Astrocyte of the hippocampus (primary cell): ENCODE measurements around the gene PNMT.

ENCODE experiments used
- DNase-seq: peaks from one replicate; pipeline ENCODE4 v3.0.0; 2011; ENCODE audit warnings: low read depth, low spot score

Gene PNMT, protein sequence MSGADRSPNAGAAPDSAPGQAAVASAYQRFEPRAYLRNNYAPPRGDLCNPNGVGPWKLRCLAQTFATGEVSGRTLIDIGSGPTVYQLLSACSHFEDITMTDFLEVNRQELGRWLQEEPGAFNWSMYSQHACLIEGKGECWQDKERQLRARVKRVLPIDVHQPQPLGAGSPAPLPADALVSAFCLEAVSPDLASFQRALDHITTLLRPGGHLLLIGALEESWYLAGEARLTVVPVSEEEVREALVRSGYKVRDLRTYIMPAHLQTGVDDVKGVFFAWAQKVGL

DNA sequence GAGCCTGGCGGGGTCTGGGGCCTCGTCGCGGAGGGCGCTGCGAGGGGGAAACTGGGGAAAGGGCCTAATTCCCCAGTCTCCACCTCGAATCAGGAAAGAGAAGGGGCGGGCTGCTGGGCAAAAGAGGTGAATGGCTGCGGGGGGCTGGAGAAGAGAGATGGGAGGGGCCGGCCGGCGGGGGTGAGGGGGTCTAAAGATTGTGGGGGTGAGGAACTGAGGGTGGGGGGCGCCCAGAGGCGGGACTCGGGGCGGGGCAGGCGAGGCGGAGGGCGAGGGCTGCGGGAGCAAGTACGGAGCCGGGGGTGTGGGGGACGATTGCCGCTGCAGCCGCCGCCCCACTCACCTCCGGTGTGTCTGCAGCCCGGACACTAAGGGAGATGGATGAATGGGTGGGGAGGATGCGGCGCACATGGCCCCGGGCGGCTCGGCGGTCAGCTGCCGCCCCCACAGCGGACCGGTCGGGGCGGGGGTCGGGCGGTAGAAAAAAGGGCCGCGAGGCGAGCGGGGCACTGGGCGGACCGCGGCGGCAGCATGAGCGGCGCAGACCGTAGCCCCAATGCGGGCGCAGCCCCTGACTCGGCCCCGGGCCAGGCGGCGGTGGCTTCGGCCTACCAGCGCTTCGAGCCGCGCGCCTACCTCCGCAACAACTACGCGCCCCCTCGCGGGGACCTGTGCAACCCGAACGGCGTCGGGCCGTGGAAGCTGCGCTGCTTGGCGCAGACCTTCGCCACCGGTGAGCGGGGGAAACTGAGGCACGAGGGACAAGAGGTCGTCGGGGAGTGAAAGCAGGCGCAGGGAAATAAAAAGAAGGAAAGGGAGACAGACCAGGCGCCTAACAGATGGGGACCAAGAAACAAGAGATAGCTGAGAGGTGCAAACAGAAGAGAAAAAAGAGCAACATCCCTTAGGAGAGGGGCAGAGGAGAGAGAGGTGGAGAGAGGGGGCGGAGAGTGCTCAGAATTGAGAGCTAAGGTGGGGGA lies at the start of gene PNMT:
Gene PNMT, plus strand, starts transcription at position 509 of the 980 bp plus-strand sequence. Its CDS starts 23 bp downstream, at position 532.
- DNase-seq = peak; percentile 81

DNA sequence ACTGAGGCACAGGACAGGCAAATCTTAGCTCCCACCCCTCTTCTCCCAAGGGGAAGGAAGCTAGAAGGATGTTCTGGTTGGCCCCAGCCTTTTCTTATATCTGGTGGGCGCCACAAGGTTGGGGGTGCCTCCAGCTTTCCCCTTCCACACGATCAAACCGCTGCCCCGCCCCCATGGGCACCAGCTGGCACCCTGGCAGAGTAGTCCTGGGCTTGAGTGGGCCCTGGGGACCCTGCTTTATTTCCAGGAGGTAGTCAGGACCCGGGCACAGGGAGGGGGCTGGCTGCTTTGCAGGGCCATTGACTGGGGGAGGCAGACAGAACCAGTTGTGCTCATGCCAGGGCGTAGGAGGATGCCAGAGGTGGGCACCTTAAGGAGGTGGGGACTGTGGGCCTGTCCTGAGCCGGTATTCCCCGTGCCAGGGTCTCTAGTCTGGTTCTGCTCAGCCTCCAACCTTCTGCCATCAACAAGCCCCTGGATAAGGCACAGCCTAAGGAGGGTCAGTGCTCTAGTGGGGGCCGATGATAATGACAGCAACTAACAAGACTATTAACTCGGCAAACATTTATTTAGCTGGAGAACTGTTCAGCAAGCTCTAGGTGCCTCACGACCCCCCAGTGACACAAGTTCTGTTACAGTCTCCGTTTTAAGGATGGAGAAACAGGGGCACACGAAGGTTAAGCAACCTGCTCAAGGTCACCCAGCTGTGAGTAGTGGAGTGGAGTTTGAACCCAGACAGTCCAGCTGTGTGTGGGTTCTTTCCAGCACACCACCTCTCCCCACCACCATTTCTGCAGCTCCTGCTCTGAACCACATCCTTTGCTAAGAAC lies 49.1 kb upstream of the PNMT start:
- no peak for DNase-seq

DNA sequence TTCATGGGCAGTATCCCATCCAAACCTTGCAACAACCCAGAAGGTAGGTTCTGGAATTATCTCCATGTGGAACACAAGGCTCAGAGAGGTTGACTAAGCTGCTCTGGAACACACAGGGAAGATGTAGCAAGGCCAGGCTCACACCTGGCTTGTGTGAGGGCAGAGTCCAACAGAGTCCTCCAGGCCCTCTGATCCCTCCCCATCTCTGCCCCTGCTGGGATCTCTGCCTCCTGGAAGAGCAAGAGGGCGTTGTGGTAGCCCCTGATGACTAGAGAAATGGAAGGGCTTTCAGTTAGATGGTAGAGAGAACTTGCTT lies 48.5 kb upstream of the PNMT start:
- no peak for DNase-seq

DNA sequence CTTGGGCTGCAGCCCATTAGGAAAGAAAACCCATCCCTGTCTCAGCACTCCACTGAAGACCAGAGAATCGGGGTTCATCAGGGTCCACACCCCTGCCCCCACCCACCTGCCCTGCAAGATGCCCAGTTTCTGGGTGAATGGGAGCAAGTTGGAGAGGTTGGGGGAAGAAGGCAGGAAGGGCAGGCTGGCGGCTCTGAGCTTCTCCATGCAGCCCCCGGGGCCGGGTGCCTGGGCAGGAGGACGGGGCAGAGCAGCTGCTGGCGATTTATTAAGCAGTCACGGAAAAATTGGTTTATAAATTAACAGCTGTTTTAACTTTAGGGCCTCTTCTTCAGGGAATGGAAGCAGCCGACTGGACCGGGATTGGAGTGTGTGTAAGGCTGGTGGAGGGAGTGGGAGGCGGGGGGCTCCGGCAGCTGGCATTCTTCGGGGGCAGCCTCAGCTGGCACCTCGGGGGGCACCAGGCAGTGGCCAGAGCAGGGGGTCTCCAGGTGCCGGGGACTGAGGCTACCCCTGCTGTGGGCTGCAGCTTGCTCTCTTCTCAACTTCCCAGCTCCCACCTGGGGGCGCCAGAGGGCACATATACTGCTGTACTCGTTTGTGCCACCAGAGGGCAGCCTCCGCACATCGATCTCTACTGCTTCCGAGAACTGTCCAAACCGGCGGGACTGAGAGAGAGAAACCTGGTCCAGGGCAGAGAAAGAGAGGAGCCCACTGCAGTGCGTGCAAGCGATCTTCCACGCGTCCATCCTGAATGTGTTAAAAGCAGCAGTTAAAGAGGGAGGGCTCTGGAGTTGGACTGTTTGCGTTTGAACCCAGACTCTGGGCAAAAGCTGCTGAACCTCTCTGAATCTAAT lies 46.5 kb upstream of the PNMT start:
- DNase-seq = peak; percentile 92

DNA sequence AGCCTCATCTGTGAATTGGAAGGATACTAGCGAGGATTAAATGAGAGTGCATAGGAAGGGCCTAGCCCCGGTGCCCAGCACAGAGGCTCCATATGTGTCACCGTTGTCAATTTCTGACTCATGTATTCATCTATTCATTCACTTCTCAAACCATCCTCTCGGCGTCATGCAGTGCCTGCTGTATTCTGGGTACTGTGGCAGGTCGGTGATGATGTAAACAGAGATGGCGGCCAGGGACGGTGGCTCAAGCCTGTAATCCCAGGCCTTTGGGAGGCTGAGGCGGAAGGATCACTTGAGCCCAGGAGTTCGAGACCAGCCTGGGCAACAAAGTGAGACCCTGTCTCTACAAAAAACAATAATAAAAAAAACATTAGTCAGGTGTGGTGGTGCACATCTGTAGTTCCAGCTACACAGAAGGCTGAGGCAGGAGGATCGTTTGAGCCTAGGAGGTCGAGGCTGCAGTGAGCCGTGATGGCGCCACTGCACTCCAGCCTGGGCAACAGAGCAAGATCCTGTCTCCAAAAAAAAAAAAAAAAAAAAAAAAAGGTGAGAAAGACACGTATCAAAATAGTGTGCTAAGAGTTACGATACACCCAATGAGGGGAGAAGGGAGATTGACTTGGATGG lies 45.8 kb upstream of the PNMT start:
- DNase-seq = no peak

DNA sequence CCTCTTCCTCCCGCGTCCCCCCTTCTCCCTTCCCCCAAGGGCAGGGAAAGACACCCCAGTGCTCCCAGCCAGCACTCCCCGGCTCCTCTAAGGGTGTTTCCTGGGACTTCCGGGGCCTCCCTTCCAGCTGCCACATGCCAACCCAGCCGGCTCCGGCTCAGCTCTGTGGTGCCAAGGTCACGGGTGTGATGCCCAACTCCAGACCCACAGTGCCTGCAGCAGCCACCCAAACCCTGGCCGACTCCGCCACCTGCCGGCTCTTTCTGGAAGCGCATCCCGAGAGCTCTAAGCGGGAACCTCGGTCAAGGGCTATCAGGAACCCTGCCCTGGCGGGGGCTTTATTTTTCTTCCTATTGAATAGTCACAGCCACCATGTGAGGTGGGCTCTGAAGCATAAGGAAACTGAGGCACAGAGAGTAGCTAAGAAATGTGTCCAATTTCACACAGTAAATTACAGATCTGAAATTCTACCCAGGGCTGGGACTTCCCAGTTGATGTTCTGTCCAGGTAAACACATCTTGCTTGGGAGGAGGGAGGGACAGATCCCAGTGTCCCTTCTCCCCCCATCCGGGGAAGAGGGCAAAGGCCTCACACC lies 44.8 kb upstream of the PNMT start:
- DNase-seq = peak; percentile 84

DNA sequence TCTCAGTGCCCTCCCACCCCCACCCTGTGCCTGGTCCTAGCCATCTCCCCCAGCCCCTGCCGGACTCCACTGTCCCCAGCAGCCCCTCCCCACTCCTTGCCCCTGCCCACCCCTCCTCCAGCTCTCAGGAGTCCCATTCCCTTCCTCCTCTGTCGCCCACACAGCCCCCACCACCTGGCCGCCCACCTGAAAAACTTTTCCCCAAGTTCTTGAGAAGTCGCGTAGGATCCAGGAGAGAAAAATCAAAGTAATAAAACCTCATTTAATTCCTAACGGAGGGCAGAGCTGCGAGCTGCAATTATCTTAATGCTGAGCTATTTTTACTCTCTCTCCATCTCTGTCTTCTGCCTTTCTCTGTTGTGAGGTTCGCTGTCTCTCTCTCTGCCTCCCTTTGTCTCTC lies 43.9 kb upstream of the PNMT start:
- DNase-seq = no peak

DNA sequence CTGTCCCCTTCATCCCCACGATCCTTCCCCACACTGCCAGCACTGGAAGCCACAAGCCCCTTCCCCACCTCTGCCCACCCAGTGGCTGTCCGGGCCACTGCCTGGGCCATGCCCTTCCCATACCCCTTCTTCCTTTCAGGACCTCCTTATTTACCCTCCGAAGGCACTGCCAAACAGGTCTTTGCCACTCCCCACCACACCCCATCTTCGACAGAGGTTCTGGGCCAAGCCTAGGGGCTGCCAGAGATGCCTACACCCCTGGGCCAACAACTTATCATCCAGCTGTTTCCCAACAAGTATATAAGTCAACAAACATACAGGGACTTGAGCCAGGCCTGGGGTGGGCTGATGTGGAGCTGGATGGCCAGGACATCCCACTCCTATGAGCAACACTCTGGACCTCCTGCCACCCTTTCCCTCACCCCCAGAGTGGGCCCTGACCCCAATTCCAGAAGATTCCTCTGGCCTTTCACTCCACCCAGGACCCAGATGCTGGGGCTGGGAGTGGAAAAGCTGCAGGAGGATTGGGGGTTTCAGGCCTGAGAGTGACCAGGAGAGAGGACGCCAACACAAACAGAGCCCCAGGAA lies 43.0 kb upstream of the PNMT start:
- no peak for DNase-seq

DNA sequence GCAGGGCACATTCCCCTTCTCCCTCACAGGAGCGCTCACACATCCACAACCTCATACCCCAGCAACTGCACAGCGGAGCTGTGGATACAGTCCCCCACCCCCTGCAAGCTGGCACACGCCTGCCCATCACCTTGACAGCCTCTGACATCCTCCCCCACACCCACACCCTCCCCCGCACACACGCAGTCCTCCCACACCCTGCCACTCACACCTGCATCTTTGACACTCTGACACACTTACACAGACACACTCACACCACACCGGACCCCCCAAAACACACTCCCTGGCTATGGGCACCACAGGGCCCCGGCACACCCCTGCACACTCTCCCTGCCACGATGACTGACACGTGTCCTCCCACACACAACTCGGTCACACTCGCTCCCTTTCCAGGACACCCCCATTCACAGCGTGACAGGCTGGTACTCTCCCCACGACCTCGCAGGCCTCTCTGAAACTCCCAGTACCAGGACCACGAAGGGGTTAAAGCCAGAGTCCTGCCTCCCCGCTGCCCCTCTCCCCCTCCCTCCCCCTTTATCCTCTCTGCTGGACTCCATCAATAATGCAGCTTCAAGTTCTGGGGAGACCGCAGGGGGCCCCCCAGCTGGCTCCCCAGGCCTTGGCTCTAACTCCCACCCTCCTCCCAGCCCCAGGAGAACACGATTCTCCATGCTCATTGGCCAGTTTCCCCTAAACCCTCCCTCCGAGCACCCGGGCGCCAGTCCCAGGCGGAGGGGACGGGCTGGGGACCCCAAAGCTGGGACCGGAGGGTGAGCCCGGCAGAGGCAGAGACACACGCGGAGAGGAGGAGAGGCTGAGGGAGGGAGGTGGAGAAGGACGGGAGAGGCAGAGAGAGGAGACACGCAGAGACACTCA lies 41.8 kb upstream of the PNMT start, which contains the start of gene PPP1R1B:
Gene PPP1R1B, plus strand, starts transcription at position 782 of the 876 bp plus-strand sequence. CDS start 441 bp downstream, outside the sequence.
- DNase-seq = peak; percentile 26

DNA sequence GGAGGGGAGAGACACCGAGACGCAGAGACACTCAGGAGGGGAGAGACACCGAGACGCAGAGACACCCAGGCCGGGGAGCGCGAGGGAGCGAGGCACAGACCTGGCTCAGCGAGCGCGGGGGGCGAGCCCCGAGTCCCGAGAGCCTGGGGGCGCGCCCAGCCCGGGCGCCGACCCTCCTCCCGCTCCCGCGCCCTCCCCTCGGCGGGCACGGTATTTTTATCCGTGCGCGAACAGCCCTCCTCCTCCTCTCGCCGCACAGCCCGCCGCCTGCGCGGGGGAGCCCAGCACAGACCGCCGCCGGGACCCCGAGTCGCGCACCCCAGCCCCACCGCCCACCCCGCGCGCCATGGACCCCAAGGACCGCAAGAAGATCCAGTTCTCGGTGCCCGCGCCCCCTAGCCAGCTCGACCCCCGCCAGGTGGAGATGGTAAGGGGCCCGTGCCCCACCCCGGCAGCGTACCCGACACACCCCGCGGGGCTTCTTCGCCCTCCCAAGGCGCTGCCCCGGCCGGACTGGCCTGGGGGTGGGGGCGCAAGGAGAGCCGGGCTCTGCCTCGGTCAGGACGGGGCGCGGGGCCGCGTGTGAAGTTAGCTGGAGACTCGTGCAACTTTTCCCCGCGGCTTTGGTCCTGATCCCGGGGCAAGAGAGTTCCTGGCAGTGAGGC lies 41.1 kb upstream of the PNMT start:
- no peak for DNase-seq

DNA sequence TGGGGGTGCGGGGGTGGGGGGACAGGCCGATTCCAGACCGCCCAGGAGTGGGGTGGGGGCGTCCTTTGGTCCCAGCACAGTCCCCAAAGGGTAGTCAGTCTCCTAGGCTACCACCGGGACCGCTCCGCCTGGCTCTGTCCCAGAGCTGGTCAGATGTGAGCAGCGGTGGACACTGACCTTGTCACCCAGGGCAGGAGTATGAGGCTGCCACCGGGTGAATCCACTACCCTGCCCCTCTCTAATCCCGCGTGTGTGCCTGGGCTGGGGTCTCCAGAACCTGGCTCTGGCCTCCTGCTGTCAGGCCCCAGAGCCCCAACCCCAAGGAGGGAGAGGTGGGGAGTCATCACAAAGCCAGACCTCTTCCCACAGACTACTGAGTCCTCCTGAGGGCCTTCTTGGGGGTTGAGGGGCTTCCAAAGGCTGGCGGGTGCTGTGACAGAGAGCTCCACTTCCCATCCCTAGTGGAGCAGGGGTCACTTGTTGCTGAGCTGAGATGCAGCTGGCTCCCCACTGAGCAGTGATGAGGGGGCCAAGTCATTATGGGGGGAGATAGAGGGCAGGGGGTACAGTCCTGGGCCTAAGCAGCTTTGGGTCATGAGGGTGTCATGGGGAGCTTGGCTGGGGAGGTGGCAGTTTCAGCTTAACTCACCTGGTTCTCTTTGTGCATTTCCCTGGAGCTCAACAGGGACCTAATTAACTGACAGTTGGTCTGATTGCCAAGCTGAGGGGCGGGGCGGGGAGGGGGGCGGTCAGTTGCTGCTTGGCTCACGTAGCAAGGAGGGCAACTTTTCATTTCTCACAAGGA lies 40.3 kb upstream of the PNMT start:
- DNase-seq = no peak

DNA sequence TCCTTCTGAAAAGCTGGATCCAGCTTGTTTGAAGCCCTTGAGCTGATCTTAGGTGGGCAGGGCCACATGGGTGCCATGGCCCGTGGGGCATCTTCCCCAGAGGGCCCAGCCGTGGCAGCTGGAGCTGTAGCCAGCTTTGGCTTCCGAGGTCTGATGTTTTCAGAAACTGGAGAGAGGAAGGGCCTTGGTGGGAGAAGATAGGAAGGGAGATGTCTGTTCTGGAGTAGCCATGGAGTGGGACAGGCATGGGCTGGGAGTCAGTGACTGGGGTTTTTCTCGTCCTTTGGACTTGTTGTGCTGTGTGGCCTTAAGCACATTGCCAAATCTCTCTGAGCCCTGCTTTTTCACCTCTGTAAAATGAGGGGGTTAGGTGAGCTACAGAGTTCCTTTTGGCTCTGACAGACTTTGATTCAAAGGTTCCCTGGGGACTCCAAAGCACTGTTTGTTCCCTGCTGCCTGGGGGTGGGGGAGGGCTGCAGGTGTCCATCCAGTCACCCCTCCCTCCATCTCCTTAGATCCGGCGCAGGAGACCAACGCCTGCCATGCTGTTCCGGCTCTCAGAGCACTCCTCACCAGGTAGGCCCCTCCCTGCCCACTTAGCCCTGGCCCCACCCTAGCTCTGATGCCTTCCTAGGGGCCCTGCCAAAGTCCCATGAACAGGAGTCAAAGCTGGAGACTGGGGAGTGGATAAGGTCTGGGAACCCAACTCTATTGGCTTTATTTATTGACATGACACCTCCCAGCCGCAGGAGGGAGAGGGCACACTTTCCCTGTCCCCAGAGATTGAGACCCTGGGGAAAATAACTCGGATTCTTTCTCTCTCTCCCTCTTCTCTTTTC lies 39.4 kb upstream of the PNMT start:
- DNase-seq = no peak

DNA sequence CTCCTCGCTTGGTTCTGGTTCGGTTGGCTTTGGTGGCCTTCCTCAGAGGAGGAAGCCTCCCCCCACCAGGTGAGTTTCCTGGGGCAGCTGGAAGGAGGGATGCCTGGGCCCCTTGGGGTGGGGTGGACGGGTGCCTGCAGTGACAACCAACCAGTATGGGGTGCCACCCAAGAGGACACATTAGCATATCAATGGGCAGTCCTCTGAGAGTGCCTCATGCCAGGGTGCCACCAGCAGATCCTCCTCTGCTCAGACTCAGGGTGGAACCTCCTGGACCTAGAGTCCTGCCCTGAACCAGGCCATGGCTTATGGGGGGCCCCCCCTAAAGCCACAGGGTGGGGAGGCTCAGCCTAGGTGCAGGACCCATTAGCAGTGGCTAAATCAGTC lies 38.8 kb upstream of the PNMT start:
- no peak for DNase-seq

DNA sequence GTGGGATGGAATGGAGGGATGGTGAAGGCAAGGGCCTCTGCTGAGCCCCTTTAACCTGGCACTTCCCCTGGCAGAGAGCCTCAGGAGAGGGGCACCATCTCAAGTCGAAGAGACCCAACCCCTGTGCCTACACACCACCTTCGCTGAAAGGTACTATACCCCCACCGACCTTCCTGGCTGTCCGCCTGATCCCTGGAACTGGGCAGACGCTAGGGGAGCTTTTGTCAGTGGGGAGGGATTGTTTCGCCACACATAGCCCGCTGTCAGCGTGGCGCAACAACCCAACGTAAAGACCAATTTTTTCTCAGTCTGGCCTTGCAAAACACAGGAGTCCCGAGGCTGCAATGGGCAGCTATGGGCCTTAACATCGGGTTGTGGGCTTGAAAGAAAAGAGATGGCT lies 38.4 kb upstream of the PNMT start:
- DNase-seq = no peak

DNA sequence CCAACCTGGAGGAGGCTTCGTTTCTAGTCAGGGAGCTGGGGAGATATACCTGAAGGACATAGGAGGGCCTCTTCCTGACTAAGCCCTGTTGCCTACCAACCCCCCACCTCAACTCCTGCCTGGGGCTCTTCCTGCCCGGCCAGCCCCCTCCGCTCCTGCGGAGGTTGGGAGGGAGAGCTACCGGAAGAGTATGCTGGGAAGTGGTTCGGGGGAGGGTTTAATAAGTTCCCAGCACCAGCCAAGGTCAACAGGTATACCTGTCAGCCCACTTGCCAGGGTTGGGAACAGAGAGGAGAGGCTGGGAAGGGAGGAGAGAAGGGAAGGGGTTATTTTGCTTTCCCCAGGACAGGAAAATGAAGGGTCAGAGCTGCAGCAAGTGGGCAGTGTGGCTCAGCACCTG lies 36.9 kb upstream of the PNMT start:
- DNase-seq = no peak

DNA sequence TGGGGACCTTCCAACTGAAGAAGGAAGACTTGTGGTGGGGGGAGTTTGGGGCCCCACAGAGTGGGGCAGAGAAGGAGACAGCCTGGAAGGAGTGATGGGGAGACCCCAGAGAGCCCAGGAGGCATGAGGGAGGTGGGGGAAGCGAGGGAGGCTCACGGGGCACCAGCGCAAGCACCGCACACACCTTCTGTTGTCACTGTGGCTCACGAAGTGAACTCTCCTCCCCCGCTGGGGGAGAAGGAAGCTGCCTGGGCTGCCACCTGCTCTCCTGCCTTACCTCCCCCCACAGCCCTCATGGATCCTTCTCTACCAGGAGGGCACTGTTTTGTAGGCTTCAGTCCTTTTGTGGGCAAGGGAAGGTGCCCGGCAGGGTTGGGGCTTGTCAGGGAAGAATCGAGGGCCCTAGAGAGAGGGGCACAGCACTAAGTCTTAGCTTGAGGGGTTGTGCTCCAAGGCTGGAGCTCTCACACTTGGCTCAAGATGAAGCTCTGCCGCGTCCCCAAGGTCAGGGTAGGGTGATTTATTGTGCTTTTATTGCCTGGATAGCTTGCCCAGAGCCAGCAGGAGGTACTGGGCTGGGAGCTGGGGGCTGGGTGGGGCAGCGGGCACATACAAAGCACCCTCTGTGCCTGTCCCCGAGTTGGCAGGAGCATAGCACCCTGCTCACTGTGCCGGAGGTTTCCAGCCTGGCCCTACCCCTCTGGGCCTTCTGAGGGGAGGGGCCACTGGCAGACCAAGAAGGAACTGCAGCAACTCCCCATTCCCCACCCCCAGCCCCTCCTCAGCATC lies 35.9 kb upstream of the PNMT start:
- no peak for DNase-seq
